H9 (cell line): ENCODE measurements around the gene C6orf120. TPM values are rescaled to one million over a fixed set of nuclear protein-coding genes. Genes with fewer than 3 reads are reported as not detected.

Source experiments
- DNase-seq: peaks from one replicate; pipeline ENCODE4 v3.0.0-alpha.2; 2017
- H2AFZ ChIP-seq: one replicate; pipeline ENCODE4 v1.6.1; 2013; ENCODE audit warnings: mild to moderate bottlenecking, low read length, control low read depth, moderate library complexity
- H2AK5ac ChIP-seq: 2 replicates; pipeline ENCODE4 v1.6.1; 2013; ENCODE audit warnings: low read length, control low read depth, mixed read lengths; ENCODE audit not compliant: insufficient read length
- H2BK120ac ChIP-seq: one replicate; pipeline ENCODE4 v1.6.1; 2013; ENCODE audit warnings: low read depth, mild to moderate bottlenecking, low read length, control low read depth, inconsistent platforms; ENCODE audit not compliant: poor library complexity, severe bottlenecking
- H2BK12ac ChIP-seq: 2 replicates; pipeline ENCODE4 v1.6.1; 2013; ENCODE audit warnings: low read length, control low read depth, mixed read lengths, low read depth; ENCODE audit not compliant: insufficient read length
- H2BK15ac ChIP-seq: 2 replicates; pipeline ENCODE4 v1.6.1; 2013; ENCODE audit warnings: low read depth, low read length, control low read depth
- H2BK20ac ChIP-seq: one replicate; pipeline ENCODE4 v1.6.1; 2013; ENCODE audit warnings: low read depth, mild to moderate bottlenecking, low read length, control low read depth, inconsistent platforms; ENCODE audit not compliant: poor library complexity, severe bottlenecking
- H2BK5ac ChIP-seq: 2 replicates; pipeline ENCODE4 v1.6.1; 2013; ENCODE audit warnings: low read length, control low read depth, mixed read lengths; ENCODE audit not compliant: insufficient read length
- H3K14ac ChIP-seq: 2 replicates; pipeline ENCODE4 v1.6.1; 2013; ENCODE audit warnings: low read length, control low read depth; ENCODE audit not compliant: insufficient read depth
- H3K18ac ChIP-seq: 2 replicates; pipeline ENCODE4 v1.6.1; 2013; ENCODE audit warnings: low read depth, mild to moderate bottlenecking, mixed read lengths, low read length, control low read depth; ENCODE audit not compliant: insufficient read length
- H3K23ac ChIP-seq: 2 replicates; pipeline ENCODE4 v1.6.1; 2013; ENCODE audit warnings: low read length, control low read depth, mixed read lengths, low read depth; ENCODE audit not compliant: insufficient read length
- H3K23me2 ChIP-seq: 2 replicates; pipeline ENCODE4 v1.6.1; 2013; ENCODE audit warnings: low read depth, mild to moderate bottlenecking, mixed read lengths, low read length, control low read depth; ENCODE audit not compliant: insufficient read length, poor library complexity, severe bottlenecking
- H3K27ac ChIP-seq: 2 replicates; pipeline ENCODE4 v1.5.1; 2013; ENCODE audit warnings: low read length, control low read depth, mixed read lengths, low read depth; ENCODE audit not compliant: insufficient read length
- H3K27me3 ChIP-seq: 2 replicates; pipeline ENCODE4 v1.6.1; 2013; ENCODE audit warnings: low read length, control low read depth, inconsistent platforms; ENCODE audit not compliant: insufficient read depth
- H3K4ac ChIP-seq: 2 replicates; pipeline ENCODE4 v1.6.1; 2013; ENCODE audit warnings: low read depth, mild to moderate bottlenecking, control low read depth, inconsistent platforms, low read length, moderate library complexity
- H3K4me1 ChIP-seq: 2 replicates; pipeline ENCODE4 v1.6.1; 2013; ENCODE audit warnings: low read length, control low read depth, inconsistent platforms; ENCODE audit not compliant: insufficient read depth
- H3K4me2 ChIP-seq: 2 replicates; pipeline ENCODE4 v1.6.1; 2013; ENCODE audit warnings: low read length, control low read depth, mixed read lengths; ENCODE audit not compliant: insufficient read length, insufficient read depth
- H3K56ac ChIP-seq: 2 replicates; pipeline ENCODE4 v1.6.1; 2013; ENCODE audit warnings: low read depth, mild to moderate bottlenecking, mixed read lengths, low read length, control low read depth; ENCODE audit not compliant: insufficient read length
- H3K79me1 ChIP-seq: 2 replicates; pipeline ENCODE4 v1.6.1; 2013; ENCODE audit warnings: low read depth, mild to moderate bottlenecking, moderate library complexity, low read length, control low read depth, inconsistent platforms; ENCODE audit not compliant: insufficient read depth, poor library complexity, severe bottlenecking
- H3K79me2 ChIP-seq: 2 replicates; pipeline ENCODE4 v1.6.1; 2013; ENCODE audit warnings: low read length, control low read depth, inconsistent platforms; ENCODE audit not compliant: insufficient read depth
- H3K9ac ChIP-seq: 2 replicates; pipeline ENCODE4 v1.6.1; 2013; ENCODE audit warnings: low read length, control low read depth, mixed read lengths; ENCODE audit not compliant: insufficient read length; ENCODE audit errors: extremely low read depth
- H3K9me3 ChIP-seq: one replicate; pipeline ENCODE4 v1.6.1; 2013; ENCODE audit warnings: low read depth, low read length, inconsistent platforms; ENCODE audit not compliant: control insufficient read depth
- H3T11ph ChIP-seq: one replicate; pipeline ENCODE4 v1.6.1; 2013; ENCODE audit warnings: mild to moderate bottlenecking, low read length, control low read depth, inconsistent platforms
- H4K20me1 ChIP-seq: one replicate; pipeline ENCODE4 v1.6.1; 2013; ENCODE audit not compliant: control insufficient read depth, insufficient read length, insufficient read depth
- H4K5ac ChIP-seq: 2 replicates; pipeline ENCODE4 v1.6.1; 2013; ENCODE audit warnings: low read depth, mild to moderate bottlenecking, mixed read lengths, low read length, control low read depth; ENCODE audit not compliant: insufficient read length
- H4K8ac ChIP-seq: replicated peaks from 2 replicates; pipeline ENCODE4 v1.6.1; 2013; ENCODE audit warnings: low read length, control low read depth, mixed read lengths, low read depth; ENCODE audit not compliant: insufficient read length
- H4K91ac ChIP-seq: 2 replicates; pipeline ENCODE4 v1.6.1; 2013; ENCODE audit warnings: low read depth, mild to moderate bottlenecking, moderate library complexity, mixed read lengths, low read length, control low read depth; ENCODE audit not compliant: insufficient read length
- H3K27ac Mint-ChIP-seq, 3 experiments: 2 replicates in 2 of 3; 3 replicates in 1 of 3; pipeline ENCODE4 v1.8.0; 2020 to 2021; ENCODE audit warnings: mixed read lengths in 3 of 3, mild to moderate bottlenecking in 1 of 3, moderate library complexity in 1 of 3
- H3K27me3 Mint-ChIP-seq: 2 replicates; pipeline ENCODE4 v1.8.0; 2021; ENCODE audit warnings: low read depth, mild to moderate bottlenecking, moderate library complexity, mixed read lengths
- H3K36me3 Mint-ChIP-seq, 3 experiments: 2 replicates in 2 of 3; 3 replicates in 1 of 3; pipeline ENCODE4 v1.8.0; 2020 to 2021; ENCODE audit warnings: low read depth in 3 of 3, mixed read lengths in 3 of 3; ENCODE audit not compliant: insufficient read depth in 1 of 3
- H3K4me1 Mint-ChIP-seq, 2 experiments: 2 replicates each; pipeline ENCODE4 v1.8.0; 2020; ENCODE audit warnings: mixed read lengths in 2 of 2
- H3K4me3 Mint-ChIP-seq, 2 experiments: 2 replicates in 1 of 2; 3 replicates in 1 of 2; pipeline ENCODE4 v1.8.0; 2020 to 2021; ENCODE audit warnings: mild to moderate bottlenecking in 2 of 2, mixed read lengths in 2 of 2, moderate library complexity in 1 of 2
- H3K9me3 Mint-ChIP-seq, 2 experiments: 2 replicates in 1 of 2; 3 replicates in 1 of 2; pipeline ENCODE4 v1.8.0; 2020; ENCODE audit warnings: mild to moderate bottlenecking in 2 of 2, mixed read lengths in 2 of 2, moderate library complexity in 1 of 2
- CTCF ChIP-seq: fragments of 200-600 bp; sonication (generic); conservative IDR thresholded peaks from 3 replicates; pipeline ENCODE4 v1.8.0; 2021; ENCODE audit warnings: antibody characterized with exemption, mild to moderate bottlenecking
- WGBS: extraction: QIAGEN DNeasy Blood & Tissue Kit; methylation state at CpG from one replicate; pipeline ENCODE4 v1.1.7; 2013; ENCODE audit warnings: missing lambda C conversion rate, low lambda C conversion rate, mixed read lengths; ENCODE audit not compliant: insufficient read length; ENCODE audit errors: extremely low coverage; 5-methylcytosine and 5-hydroxymethylcytosine counted together
- total RNA-seq: library from RNA; stranded (reverse); gene quantifications from 2 replicates; pipeline ENCODE4 v1.2.1, GENCODE V29; 2021

C6orf120 gene
- total RNA-seq, 1 experiment from 2014 or later = 23.2 TPM

DNA sequence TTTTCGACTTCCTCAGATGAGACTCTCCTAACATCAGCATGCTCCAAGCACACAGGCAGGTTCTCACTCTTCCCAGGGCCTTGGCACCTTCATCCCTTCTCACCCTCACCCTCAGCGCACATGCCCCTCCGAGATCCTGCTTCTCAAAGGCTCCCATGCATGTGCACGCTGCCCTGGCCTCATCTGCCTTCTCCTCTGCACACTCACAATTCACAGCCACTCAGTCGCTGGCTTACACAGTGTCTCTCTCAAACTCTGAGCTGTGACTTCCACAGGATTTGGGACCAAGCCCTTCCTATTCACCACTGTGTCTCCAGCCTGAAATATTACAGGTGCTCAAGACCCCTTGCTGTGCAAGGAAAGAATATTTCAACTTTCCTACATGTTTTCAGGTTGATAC is 30.4 kb upstream of the C6orf120 start:
- Histone ChIP-seq H3K27ac (no peak overlapping the region), H3K4ac (no peak overlapping the region), H3K4me1 (no peaks in the 10 kb centered on the region; the same call in 1 of the 2 replicates), H3K9ac (no peak overlapping the region), H3K79me1 (no peaks in the 10 kb centered on the region), H4K5ac (no peak overlapping the region), H3K14ac (no peak overlapping the region), H3T11ph (no peak overlapping the region), H2BK20ac (no peak overlapping the region), H2BK15ac (no peak overlapping the region), H3K23ac (no peak overlapping the region), H2BK120ac (no peak overlapping the region), H3K79me2 (no peaks in the 10 kb centered on the region), H4K8ac (no peak overlapping the region), H2AFZ (no peak overlapping the region), H3K56ac (no peak overlapping the region), H3K4me2 (no peak overlapping the region), H2AK5ac (no peak overlapping the region), H3K27me3 (no peaks in the 10 kb centered on the region), H3K23me2 (no peaks in the 10 kb centered on the region), H2BK12ac (no peak overlapping the region), H4K91ac (no peak overlapping the region), H2BK5ac (no peak overlapping the region), H3K9me3 (no peaks in the 10 kb centered on the region), H3K18ac (no peak overlapping the region), H4K20me1 (no peaks in the 10 kb centered on the region)
- Mint-ChIP-seq H3K4me3 (no peak overlapping the region), H3K9me3 (no peaks in the 10 kb centered on the region; a peak in 2 of 5 replicates), H3K36me3 (peaks cover 24 to 69% (median 56%) of the 10 kb centered on the region in 3 experiments; a peak in 6 of 7 replicates), H3K4me1 (peaks cover 19 to 20% of the 10 kb centered on the region in 2 experiments), H3K27me3 (no peaks in the 10 kb centered on the region), H3K27ac (no peak overlapping the region; a peak in 1 of 7 replicates)
- TF ChIP-seq CTCF = no peak
- WGBS = no CpG with 5 or more reads among the region's 5 CpGs
- DNase-seq = no peak
